HG03280 (cell line): ENCODE measurements around the gene IFNGR1.
"Not testable (repeated sequence)": the region's sequence is repeated elsewhere in the genome, so short reads cannot be mapped to it uniquely, and the experiment has no call there.

Experiments used
- ATAC-seq: cut with Tn5 transposase; IDR thresholded peaks from one replicate; pipeline ENCODE4 v1.9.1; 2021; ENCODE audit warnings: mild to moderate bottlenecking, moderate library complexity; ENCODE audit not compliant: unreplicated experiment

IFNGR1 gene

GRCh38 chr6:137218917-137219663 is at the start of gene IFNGR1:
TSS of gene IFNGR1 (minus strand) at chr6:137219385. CDS start at chr6:137219327, 58 bp downstream.
- ATAC-seq = peak; percentile 90

- no peak for ATAC-seq
Measured at GRCh38 chr6:137268911-137269310, 49.7 kb upstream of the IFNGR1 start.

- ATAC-seq = no peak
Measured at GRCh38 chr6:137266309-137266586, 47.1 kb upstream of the IFNGR1 start.

GRCh38 chr6:137265561-137266308 is 46.5 kb upstream of the IFNGR1 start:
- ATAC-seq = no peak

- no peak for ATAC-seq
Measured at GRCh38 chr6:137264311-137265075, 45.3 kb upstream of the IFNGR1 start.

- ATAC-seq = peak; percentile 52
Measured at GRCh38 chr6:137261761-137262160, 42.6 kb upstream of the IFNGR1 start.

GRCh38 chr6:137261361-137261760 is 42.2 kb upstream of the IFNGR1 start:
- no peak for ATAC-seq

GRCh38 chr6:137260217-137260616 is 41.0 kb upstream of the IFNGR1 start:
- no peak for ATAC-seq

- ATAC-seq = no peak
Measured at GRCh38 chr6:137259349-137259748, 40.2 kb upstream of the IFNGR1 start.

- ATAC-seq = no peak
Measured at GRCh38 chr6:137258170-137258569, 39.0 kb upstream of the IFNGR1 start.

- no peak for ATAC-seq
Measured at GRCh38 chr6:137256350-137257103, 37.3 kb upstream of the IFNGR1 start.

GRCh38 chr6:137254966-137255365 is 35.8 kb upstream of the IFNGR1 start:
- no peak for ATAC-seq

- ATAC-seq = not testable (repeated sequence)
Measured at GRCh38 chr6:137254430-137254829, 35.2 kb upstream of the IFNGR1 start.

- peak; percentile 51 for ATAC-seq
Measured at GRCh38 chr6:137248702-137249101, 29.5 kb upstream of the IFNGR1 start.

- no peak for ATAC-seq
Measured at GRCh38 chr6:137247724-137248123, 28.5 kb upstream of the IFNGR1 start.

- no peak for ATAC-seq
Measured at GRCh38 chr6:137246791-137247202, 27.6 kb upstream of the IFNGR1 start.

GRCh38 chr6:137246164-137246563 is 27.0 kb upstream of the IFNGR1 start:
- ATAC-seq = no peak

- no peak for ATAC-seq
Measured at GRCh38 chr6:137241481-137242038, 22.4 kb upstream of the IFNGR1 start.

- no peak for ATAC-seq
Measured at GRCh38 chr6:137240168-137240567, 21.0 kb upstream of the IFNGR1 start.

- ATAC-seq = no peak
Measured at GRCh38 chr6:137237413-137238170, 18.4 kb upstream of the IFNGR1 start.
